ENCODE data around the gene TMEM184C. TPM values are rescaled to one million over a fixed set of nuclear protein-coding genes. Genes with fewer than 3 reads are reported as not detected.

The TMEM184C gene
- polyA plus RNA-seq, 1 experiment = 27.1 TPM

DNA sequence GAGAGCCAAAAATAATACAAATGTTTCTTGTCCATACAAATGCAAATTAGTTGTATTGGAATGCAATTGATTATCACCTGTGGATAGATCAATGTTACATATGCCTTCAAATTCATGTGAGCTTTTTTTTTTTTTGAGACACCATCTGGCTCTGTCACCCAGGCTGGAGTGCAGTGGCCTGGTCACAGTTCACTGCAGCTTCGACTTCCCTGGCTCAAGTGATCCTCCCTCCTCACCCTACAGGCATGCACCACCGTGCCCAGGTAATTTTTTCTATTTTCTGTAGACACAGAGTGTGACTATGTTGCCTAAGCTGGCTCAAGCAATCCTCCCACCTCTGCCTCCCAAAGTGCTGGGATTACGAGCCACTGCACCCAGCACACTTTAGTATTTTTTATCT lies 38.6 kb upstream of the TMEM184C start:
- ChIA-PET CTCF (no interaction called here), POLR2A (no interaction called here)
- TF ChIP-seq, protein P1, sequence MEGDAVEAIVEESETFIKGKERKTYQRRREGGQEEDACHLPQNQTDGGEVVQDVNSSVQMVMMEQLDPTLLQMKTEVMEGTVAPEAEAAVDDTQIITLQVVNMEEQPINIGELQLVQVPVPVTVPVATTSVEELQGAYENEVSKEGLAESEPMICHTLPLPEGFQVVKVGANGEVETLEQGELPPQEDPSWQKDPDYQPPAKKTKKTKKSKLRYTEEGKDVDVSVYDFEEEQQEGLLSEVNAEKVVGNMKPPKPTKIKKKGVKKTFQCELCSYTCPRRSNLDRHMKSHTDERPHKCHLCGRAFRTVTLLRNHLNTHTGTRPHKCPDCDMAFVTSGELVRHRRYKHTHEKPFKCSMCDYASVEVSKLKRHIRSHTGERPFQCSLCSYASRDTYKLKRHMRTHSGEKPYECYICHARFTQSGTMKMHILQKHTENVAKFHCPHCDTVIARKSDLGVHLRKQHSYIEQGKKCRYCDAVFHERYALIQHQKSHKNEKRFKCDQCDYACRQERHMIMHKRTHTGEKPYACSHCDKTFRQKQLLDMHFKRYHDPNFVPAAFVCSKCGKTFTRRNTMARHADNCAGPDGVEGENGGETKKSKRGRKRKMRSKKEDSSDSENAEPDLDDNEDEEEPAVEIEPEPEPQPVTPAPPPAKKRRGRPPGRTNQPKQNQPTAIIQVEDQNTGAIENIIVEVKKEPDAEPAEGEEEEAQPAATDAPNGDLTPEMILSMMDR (IDR thresholded peaks at IDR 0.05; ENCODE audit: insufficient read depth, low read depth, low read length) = no peak
- no peaks in the 10 kb centered on the region for H3K36me3 ChIP-seq (ENCODE audit: control insufficient read depth, insufficient read depth, low read length)
- no peak for DNase-seq (ENCODE audit: low read depth)
- H3K4me3 ChIP-seq (ENCODE audit: low read depth, low read length) = no peak overlapping the region
- H3K27me3 ChIP-seq (ENCODE audit: control insufficient read depth, insufficient read depth, low read length) = no peaks in the 10 kb centered on the region

DNA sequence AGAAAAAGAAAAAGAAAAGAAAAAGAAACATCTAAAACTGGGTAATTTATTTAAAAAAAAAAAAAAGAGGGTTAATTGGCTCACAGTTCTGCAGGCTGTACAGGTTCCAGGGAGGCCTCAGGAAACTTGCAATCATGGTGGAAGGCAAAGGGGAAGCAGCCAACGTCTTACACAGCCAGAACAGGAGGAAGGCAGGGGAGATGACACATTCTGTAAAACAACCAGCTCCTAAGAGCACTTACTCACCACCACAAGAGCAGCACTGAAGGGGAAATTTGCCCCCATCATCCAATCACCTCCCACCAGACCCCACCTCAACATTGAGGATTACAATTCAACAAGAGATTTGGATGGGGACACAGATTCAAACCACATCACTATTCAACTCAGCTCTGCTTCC lies 36.8 kb upstream of the TMEM184C start:
- CTCF ChIA-PET = interaction anchor here (0.6 to 4.0 kb wide), 4 partner anchors 23 to 69 kb away, joined by 3 to 19 read pairs (median 4); no protein-coding TSS in a partner anchor
- no peaks in the 10 kb centered on the region for H3K36me3 ChIP-seq (ENCODE audit: control insufficient read depth, insufficient read depth, low read length)
- H3K4me3 ChIP-seq (ENCODE audit: low read depth, low read length) = no peak overlapping the region
- TF ChIP-seq, protein P1 (IDR thresholded peaks at IDR 0.05; ENCODE audit: insufficient read depth, low read depth, low read length) = no peak
- POLR2A ChIA-PET = interaction anchor here (1.3 kb wide), 1 partner anchor 67 kb away, joined by 4 read pairs; no protein-coding TSS in a partner anchor
- no peak for DNase-seq (ENCODE audit: low read depth)
- H3K27me3 ChIP-seq (ENCODE audit: control insufficient read depth, insufficient read depth, low read length) = no peaks in the 10 kb centered on the region

DNA sequence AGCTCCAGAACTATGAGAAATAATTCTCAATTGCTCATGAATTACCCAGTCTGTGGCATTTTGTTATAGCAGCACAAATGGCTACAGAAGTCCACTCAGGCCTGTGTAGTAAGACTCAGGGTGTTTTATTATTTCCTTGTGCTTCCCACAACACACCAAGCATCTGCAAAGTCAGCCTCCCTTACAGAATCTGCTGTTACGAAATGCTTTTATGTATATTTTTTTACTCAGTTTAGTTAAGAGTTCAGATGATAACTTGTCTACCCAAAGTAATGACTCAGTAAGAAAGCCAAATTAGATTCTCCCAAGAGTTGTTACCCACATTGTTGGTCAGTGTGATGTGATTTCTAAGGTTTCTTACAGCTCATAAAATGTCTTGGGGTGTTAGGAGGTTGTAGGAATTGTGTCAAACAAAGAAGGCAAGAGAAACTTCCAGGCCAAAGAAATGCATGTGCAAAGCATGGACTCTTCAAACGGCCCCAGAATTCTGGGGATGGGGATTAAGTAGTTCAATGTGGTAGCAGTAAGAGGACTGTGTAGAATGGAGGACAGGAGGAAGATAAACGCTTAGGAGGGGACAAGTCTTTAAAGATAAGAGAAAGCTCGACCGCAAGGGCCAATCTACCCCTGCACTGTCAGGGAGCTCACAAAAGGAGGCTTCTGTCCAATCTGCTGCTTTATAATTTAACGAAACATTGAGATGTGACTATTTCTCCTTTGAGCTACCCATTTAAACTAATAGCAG lies 35.4 kb upstream of the TMEM184C start:
- Histone ChIP-seq H3K36me3 (ENCODE audit: control insufficient read depth, insufficient read depth, low read length) (no peaks in the 10 kb centered on the region), H3K4me3 (ENCODE audit: low read depth, low read length) (no peak overlapping the region), H3K27me3 (ENCODE audit: control insufficient read depth, insufficient read depth, low read length) (no peaks in the 10 kb centered on the region)
- POLR2A ChIA-PET = interaction anchor here (0.6 kb wide), 1 partner anchor 18 kb away, joined by 5 read pairs; no protein-coding TSS in a partner anchor
- TF ChIP-seq, protein P1 (IDR thresholded peaks at IDR 0.05; ENCODE audit: insufficient read depth, low read depth, low read length) = no peak
- CTCF ChIA-PET = interaction anchor here (1.0 to 4.0 kb wide), 7 partner anchors 9 to 432 kb away, joined by 3 to 19 read pairs (median 3); partner anchors contain the start of gene TMEM184C
- DNase-seq (ENCODE audit: low read depth) = peak; percentile 51

DNA sequence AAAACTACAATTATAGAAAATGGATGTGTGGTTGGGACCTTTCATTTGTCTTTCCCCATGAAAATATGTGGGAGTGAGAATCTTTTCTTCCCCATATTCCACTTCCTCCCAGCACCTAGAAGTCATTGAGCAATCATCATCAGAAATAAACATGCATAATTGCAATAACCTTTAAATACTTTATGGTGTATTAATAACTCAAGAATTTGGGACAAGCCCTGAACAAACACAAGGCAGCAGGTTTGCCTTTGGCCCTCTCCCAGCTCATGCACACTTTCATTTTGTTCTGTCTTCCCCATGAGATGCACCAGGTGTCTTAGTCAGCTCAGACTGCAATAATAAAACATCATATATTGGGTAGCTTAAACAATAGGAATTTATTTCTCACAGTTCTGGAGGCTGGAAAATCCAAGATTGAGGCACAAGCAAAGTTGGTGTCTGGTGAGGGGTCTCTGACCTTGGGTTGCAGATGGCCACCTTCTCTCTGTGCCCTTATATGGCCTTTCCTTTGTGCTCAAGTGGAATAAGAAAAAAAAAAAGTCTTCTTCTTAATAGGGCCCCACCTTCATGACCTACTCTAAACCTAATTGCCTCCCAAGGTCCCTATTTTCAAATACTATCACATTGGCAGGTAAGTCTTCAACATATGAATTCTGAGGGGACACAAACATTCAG lies 34.7 kb upstream of the TMEM184C start:
- DNase-seq (ENCODE audit: low read depth) = no peak
- POLR2A ChIA-PET = no interaction called here

More for the DNA sequence above, 34.7 kb upstream of the TMEM184C start:
- Histone ChIP-seq H3K27me3 (ENCODE audit: control insufficient read depth, insufficient read depth, low read length) (no peaks in the 10 kb centered on the region), H3K36me3 (ENCODE audit: control insufficient read depth, insufficient read depth, low read length) (no peaks in the 10 kb centered on the region), H3K4me3 (ENCODE audit: low read depth, low read length) (no peak overlapping the region)
- TF ChIP-seq, protein P1 (IDR thresholded peaks at IDR 0.05; ENCODE audit: insufficient read depth, low read depth, low read length) = no peak
- CTCF ChIA-PET = interaction anchor here (1.0 to 4.0 kb wide), 6 partner anchors 8 to 432 kb away, joined by 3 to 19 read pairs (median 4); partner anchors contain the start of gene TMEM184C
